ENCODE data around the gene TNIP2.

Gene TNIP2

DNA sequence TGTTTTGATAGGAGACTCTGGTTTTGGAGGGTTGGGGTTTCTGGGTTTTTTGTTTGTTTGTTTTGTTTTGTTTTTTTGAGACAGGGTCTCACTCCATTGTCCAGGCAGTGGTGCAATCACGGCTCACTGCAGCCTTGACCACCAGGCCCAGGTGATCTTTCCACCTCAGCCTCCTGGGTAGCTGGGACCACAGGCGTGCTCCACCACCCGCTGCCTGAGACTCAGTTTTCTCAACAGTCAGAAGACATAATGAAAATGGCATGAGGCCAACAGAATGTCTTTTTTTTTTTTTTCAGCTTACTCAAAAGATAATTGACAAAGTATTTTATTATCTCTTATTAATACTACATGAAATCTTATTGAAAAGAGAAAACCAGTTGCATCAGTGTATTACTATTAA is 32.4 kb downstream of the TNIP2 start:
- POLR2A ChIA-PET: no interaction called here
- no peaks in the 10 kb centered on the region for H3K4me1 ChIP-seq (ENCODE audit: control insufficient read depth, insufficient read depth, low read length)
- peaks cover 7 to 33% of the 10 kb centered on the region in 2 experiments; a peak in 2 of 3 replicates for H3K36me3 ChIP-seq (ENCODE audit: control insufficient read depth in 2 of 2, insufficient read depth in 1 of 2, low read length in 2 of 2)
- no peak overlapping the region for H3K4me3 ChIP-seq (ENCODE audit: low read depth, low read length)
- H3K27ac ChIP-seq (ENCODE audit: extremely low read depth, low read depth, low read length): no peak overlapping the region
- CTCF ChIA-PET: no interaction called here
- no peak for TF ChIP-seq ZNF544 (tag by site-specific recombination; IDR thresholded peaks at IDR 0.05)
- no peak for TF ChIP-seq ZNF558 (tag by site-specific recombination; IDR thresholded peaks at IDR 0.05)
- TF ChIP-seq, protein P1, sequence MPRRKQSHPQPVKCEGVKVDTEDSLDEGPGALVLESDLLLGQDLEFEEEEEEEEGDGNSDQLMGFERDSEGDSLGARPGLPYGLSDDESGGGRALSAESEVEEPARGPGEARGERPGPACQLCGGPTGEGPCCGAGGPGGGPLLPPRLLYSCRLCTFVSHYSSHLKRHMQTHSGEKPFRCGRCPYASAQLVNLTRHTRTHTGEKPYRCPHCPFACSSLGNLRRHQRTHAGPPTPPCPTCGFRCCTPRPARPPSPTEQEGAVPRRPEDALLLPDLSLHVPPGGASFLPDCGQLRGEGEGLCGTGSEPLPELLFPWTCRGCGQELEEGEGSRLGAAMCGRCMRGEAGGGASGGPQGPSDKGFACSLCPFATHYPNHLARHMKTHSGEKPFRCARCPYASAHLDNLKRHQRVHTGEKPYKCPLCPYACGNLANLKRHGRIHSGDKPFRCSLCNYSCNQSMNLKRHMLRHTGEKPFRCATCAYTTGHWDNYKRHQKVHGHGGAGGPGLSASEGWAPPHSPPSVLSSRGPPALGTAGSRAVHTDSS (tag by site-specific recombination; IDR thresholded peaks at IDR 0.05): no peak
- no peaks in the 10 kb centered on the region for H3K9me3 ChIP-seq (ENCODE audit: control insufficient read depth, insufficient read depth, low read depth, low read length)

DNA sequence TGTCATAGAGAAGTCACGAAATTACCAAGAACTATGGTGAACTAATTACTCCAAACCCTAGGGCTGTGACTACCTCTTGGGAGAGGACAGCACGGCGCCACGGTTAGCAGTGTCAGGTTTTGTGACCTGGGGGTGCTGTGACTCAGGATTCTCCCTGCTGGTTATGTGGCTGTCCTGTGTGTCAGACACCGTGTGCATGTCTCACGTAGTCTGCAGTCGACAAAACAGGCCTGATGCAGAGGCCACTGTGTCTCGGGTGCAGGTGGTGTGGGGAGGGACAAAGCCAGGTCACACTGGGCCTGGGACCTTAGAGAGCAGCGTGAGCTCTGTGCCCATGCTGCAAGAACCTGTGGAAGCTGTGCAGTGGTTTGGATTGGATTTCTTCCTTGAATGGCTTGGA is 34.1 kb downstream of the TNIP2 start:
- Histone ChIP-seq H3K4me3 (ENCODE audit: low read depth, low read length) (no peak overlapping the region), H3K4me1 (ENCODE audit: control insufficient read depth, insufficient read depth, low read length) (no peaks in the 10 kb centered on the region), H3K27ac (ENCODE audit: extremely low read depth, low read depth, low read length) (no peak overlapping the region), H3K36me3 (ENCODE audit: control insufficient read depth in 2 of 2, insufficient read depth in 1 of 2, low read length in 2 of 2) (peaks cover 21 to 43% of the 10 kb centered on the region in 2 experiments), H3K9me3 (ENCODE audit: control insufficient read depth, insufficient read depth, low read depth, low read length) (no peaks in the 10 kb centered on the region)
- POLR2A ChIA-PET: no interaction called here
- TF ChIP-seq ZFHX2 (tag by site-specific recombination; conservative IDR thresholded peaks at IDR 0.05): no peak
- TF ChIP-seq GFI1B (tag by site-specific recombination; IDR thresholded peaks at IDR 0.05): no peak
- CTCF ChIA-PET: no interaction called here

DNA sequence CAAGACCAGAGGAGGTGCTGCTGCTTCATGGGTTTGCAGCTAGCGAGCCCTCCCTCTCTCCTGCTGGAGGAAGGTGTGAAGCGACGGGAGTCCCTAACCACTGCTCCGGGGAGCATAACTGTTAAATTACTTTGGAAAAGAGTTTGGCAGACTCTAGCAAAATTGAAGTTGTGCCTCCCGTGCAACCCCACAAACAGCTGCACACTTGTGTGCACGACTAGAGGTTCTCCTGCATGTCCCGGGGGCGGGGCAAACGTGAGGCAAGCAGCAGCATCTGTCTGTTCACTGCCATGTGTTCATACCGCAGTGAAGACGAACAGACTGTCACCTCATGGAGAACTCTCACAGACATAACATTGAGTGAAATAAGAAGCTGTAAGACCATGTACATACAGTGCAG is 34.5 kb downstream of the TNIP2 start:
- no peak overlapping the region for H3K27ac ChIP-seq (ENCODE audit: extremely low read depth, low read depth, low read length)
- POLR2A ChIA-PET: no interaction called here
- CTCF ChIA-PET: no interaction called here
- no peak overlapping the region for H3K4me3 ChIP-seq (ENCODE audit: low read depth, low read length)
- peaks cover 26 to 46% of the 10 kb centered on the region in 2 experiments for H3K36me3 ChIP-seq (ENCODE audit: control insufficient read depth in 2 of 2, insufficient read depth in 1 of 2, low read length in 2 of 2)
- H3K9me3 ChIP-seq (ENCODE audit: control insufficient read depth, insufficient read depth, low read depth, low read length): no peaks in the 10 kb centered on the region
- TF ChIP-seq ZNF121 (tag by site-specific recombination; IDR thresholded peaks at IDR 0.05) (no peak), ZBTB48 (tag by site-specific recombination; IDR thresholded peaks at IDR 0.05) (no peak), ZNF426 (tag by site-specific recombination; IDR thresholded peaks at IDR 0.05) (no peak), ZNF701 (tag by site-specific recombination; IDR thresholded peaks at IDR 0.05) (no peak), ZNF558 (tag by site-specific recombination; IDR thresholded peaks at IDR 0.05) (no peak), ZNF133 (tag by site-specific recombination; IDR thresholded peaks at IDR 0.05) (no peak), ZNF610 (tag by site-specific recombination; IDR thresholded peaks at IDR 0.05; ENCODE audit: borderline replicate concordance) (no peak), ZNF16 (tag by site-specific recombination; IDR thresholded peaks at IDR 0.05; ENCODE audit: low read depth) (no peak), ZNF366 (tag by site-specific recombination; conservative IDR thresholded peaks at IDR 0.05) (no peak), PRDM1 (tag by site-specific recombination; IDR thresholded peaks at IDR 0.05) (no peak), IKZF3 (tag by site-specific recombination; IDR thresholded peaks at IDR 0.05) (no peak), ZBTB17 (tag by site-specific recombination; IDR thresholded peaks at IDR 0.05) (no peak), KLF16 (tag by site-specific recombination; IDR thresholded peaks at IDR 0.05) (no peak), ZNF654 (tag by site-specific recombination; IDR thresholded peaks at IDR 0.05; ENCODE audit: low read depth) (no peak), YY1 (tag by site-specific recombination; IDR thresholded peaks at IDR 0.05) (no peak), ZNF792 (tag by site-specific recombination; IDR thresholded peaks at IDR 0.05) (no peak)
- TF ChIP-seq, protein P2, sequence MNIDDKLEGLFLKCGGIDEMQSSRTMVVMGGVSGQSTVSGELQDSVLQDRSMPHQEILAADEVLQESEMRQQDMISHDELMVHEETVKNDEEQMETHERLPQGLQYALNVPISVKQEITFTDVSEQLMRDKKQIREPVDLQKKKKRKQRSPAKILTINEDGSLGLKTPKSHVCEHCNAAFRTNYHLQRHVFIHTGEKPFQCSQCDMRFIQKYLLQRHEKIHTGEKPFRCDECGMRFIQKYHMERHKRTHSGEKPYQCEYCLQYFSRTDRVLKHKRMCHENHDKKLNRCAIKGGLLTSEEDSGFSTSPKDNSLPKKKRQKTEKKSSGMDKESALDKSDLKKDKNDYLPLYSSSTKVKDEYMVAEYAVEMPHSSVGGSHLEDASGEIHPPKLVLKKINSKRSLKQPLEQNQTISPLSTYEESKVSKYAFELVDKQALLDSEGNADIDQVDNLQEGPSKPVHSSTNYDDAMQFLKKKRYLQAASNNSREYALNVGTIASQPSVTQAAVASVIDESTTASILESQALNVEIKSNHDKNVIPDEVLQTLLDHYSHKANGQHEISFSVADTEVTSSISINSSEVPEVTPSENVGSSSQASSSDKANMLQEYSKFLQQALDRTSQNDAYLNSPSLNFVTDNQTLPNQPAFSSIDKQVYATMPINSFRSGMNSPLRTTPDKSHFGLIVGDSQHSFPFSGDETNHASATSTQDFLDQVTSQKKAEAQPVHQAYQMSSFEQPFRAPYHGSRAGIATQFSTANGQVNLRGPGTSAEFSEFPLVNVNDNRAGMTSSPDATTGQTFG (tag by site-specific recombination; IDR thresholded peaks at IDR 0.05; ENCODE audit: borderline replicate concordance): no peak
- TF ChIP-seq, protein P3, sequence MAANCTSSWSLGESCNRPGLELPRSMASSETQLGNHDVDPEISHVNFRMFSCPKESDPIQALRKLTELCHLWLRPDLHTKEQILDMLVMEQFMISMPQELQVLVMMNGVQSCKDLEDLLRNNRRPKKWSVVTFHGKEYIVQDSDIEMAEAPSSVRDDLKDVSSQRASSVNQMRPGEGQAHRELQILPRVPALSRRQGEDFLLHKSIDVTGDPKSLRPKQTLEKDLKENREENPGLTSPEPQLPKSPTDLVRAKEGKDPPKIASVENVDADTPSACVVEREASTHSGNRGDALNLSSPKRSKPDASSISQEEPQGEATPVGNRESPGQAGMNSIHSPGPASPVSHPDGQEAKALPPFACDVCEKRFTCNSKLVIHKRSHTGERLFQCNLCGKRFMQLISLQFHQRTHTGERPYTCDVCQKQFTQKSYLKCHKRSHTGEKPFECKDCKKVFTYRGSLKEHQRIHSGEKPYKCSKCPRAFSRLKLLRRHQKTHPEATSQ (tag by site-specific recombination; IDR thresholded peaks at IDR 0.05): no peak
- TF ChIP-seq, protein P4, sequence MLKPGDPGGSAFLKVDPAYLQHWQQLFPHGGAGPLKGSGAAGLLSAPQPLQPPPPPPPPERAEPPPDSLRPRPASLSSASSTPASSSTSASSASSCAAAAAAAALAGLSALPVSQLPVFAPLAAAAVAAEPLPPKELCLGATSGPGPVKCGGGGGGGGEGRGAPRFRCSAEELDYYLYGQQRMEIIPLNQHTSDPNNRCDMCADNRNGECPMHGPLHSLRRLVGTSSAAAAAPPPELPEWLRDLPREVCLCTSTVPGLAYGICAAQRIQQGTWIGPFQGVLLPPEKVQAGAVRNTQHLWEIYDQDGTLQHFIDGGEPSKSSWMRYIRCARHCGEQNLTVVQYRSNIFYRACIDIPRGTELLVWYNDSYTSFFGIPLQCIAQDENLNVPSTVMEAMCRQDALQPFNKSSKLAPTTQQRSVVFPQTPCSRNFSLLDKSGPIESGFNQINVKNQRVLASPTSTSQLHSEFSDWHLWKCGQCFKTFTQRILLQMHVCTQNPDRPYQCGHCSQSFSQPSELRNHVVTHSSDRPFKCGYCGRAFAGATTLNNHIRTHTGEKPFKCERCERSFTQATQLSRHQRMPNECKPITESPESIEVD (tag by site-specific recombination; IDR thresholded peaks at IDR 0.05): no peak
- H3K4me1 ChIP-seq (ENCODE audit: control insufficient read depth, insufficient read depth, low read length): no peaks in the 10 kb centered on the region
